Measurements from ENCODE around the gene MUC4.

MUC4 gene

DNA sequence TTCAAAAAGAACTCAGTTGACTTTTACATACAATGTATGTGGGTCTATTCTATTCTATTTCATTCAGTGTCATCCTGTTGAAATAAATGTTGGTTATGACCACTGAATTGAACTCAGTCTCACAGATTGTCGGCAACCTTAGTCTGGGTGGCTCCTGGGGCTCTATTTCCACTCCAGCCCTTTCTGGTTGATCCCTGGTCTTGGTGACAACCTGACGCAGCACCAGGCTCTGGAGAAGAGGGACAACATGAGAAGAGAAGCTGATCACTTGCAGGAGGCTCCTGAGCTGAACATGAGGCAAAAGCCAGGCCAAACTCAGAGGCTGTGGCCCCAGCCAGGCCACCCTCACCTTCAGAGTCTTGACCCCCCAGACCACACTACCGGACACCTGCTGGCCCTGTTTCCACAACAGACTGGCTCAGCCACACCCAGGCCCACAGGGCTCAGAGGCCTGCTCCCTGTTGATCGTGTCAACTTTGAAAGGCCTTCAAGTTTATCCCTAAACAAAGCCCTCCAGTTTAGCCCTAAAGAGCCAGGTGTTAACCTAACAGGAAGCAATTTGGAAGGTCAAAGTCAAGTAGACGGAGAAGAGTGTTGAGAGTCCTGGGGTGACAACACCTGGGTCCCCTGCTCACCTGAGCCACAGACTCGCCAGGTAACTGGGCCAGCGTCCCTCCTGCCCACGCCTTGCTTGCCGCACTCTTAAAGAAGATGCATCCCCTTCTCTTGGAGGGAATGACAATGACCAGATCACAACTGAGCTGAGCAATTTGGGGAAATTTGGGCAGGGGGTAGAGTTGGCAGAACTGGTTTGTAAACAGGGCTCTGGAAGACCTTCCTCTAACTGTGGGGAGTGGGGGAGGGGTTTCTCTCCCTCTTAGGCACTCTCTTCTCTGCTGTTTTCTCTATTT is 106.4 kb downstream of the MUC4 start:
- intact Hi-C loops (cut with DNase I; ENCODE audit: low total_unique reads), result no loop called here
- peaks cover 21 to 24% (median 23%) of the 10 kb centered on the region in 3 donors for H3K36me3 ChIP-seq
- H3K9me3 ChIP-seq, result no peaks in the 10 kb centered on the region
- H3K4me3 ChIP-seq, result no peak overlapping the region
- no peaks in the 10 kb centered on the region for H3K27me3 ChIP-seq
- H3K4me1 ChIP-seq, result no peaks in the 10 kb centered on the region
- TF ChIP-seq, protein P1, sequence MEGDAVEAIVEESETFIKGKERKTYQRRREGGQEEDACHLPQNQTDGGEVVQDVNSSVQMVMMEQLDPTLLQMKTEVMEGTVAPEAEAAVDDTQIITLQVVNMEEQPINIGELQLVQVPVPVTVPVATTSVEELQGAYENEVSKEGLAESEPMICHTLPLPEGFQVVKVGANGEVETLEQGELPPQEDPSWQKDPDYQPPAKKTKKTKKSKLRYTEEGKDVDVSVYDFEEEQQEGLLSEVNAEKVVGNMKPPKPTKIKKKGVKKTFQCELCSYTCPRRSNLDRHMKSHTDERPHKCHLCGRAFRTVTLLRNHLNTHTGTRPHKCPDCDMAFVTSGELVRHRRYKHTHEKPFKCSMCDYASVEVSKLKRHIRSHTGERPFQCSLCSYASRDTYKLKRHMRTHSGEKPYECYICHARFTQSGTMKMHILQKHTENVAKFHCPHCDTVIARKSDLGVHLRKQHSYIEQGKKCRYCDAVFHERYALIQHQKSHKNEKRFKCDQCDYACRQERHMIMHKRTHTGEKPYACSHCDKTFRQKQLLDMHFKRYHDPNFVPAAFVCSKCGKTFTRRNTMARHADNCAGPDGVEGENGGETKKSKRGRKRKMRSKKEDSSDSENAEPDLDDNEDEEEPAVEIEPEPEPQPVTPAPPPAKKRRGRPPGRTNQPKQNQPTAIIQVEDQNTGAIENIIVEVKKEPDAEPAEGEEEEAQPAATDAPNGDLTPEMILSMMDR (IDR thresholded peaks at IDR 0.05), result no peak
- H3K27ac ChIP-seq, result no peak overlapping the region
- DNase-seq, result no peak

DNA sequence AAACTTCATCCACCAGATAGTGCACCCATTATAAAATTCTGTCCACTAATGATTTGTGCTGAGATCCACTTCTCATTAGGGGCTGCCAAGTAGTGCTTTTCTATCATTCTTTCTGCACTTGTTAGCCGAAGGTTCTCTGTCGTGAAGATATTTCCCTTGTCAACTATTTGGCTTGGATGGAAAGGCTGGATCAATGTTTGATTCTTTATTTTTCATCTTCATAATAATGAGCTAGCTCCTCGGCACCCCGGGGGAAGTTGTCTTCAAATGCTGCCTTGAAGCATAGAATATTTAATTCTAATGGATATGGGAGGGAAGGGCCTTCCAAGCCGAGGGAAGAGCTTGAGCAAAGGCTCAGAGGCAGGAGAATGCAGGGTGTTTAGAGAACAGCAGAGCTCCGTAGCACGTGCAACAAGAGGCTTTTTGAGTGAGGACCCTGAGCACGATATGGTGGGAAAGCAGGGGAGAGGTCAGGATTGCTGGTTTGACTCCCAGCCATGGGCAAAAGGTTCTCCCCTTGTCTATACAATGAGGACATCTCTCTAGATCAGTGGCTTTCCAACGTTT is 107.2 kb downstream of the MUC4 start:
- intact Hi-C loops (cut with DNase I; ENCODE audit: low total_unique reads), result no loop called here
- no peaks in the 10 kb centered on the region for H3K27me3 ChIP-seq
- H3K4me3 ChIP-seq, result no peak overlapping the region
- no peaks in the 10 kb centered on the region for H3K9me3 ChIP-seq
- DNase-seq, result no peak
- H3K4me1 ChIP-seq, result no peaks in the 10 kb centered on the region
- peaks cover 15 to 17% (median 16%) of the 10 kb centered on the region in 3 donors for H3K36me3 ChIP-seq
- no peak overlapping the region for H3K27ac ChIP-seq
- TF ChIP-seq, protein P1 (IDR thresholded peaks at IDR 0.05), result no peak

GRCh38 chr3:195703776-195704175 is 108.0 kb downstream of the MUC4 start:
- Histone ChIP-seq H3K4me3 (no peak overlapping the region), H3K27ac (no peak overlapping the region), H3K4me1 (no peaks in the 10 kb centered on the region), H3K27me3 (no peaks in the 10 kb centered on the region), H3K9me3 (no peaks in the 10 kb centered on the region), H3K36me3 (peaks cover 8 to 13% (median 8%) of the 10 kb centered on the region in 3 donors)
- intact Hi-C loops (cut with DNase I; ENCODE audit: low total_unique reads), result no loop called here
- DNase-seq, result no peak
- TF ChIP-seq, protein P1 (IDR thresholded peaks at IDR 0.05), result no peak

- H3K36me3 ChIP-seq, result peaks cover 0 to 18% (median 11%) of the 10 kb centered on the region in 3 donors
- TF ChIP-seq, protein P1 (IDR thresholded peaks at IDR 0.05), result no peak
- no peaks in the 10 kb centered on the region for H3K9me3 ChIP-seq
- no peak for DNase-seq
- no peak overlapping the region for H3K27ac ChIP-seq
- H3K4me3 ChIP-seq, result no peak overlapping the region
- H3K27me3 ChIP-seq, result no peaks in the 10 kb centered on the region
- intact Hi-C loops (cut with DNase I; ENCODE audit: low total_unique reads), result no loop called here
- H3K4me1 ChIP-seq, result no peaks in the 10 kb centered on the region
These were observed 110.5 kb downstream of the MUC4 start for GRCh38 chr3:195701042-195701915.

- Histone ChIP-seq H3K27ac (no peak overlapping the region), H3K36me3 (peaks cover 0 to 19% (median 12%) of the 10 kb centered on the region in 3 donors), H3K27me3 (no peaks in the 10 kb centered on the region), H3K4me1 (no peaks in the 10 kb centered on the region), H3K4me3 (no peak overlapping the region), H3K9me3 (no peaks in the 10 kb centered on the region)
- intact Hi-C loops (cut with DNase I; ENCODE audit: low total_unique reads), result no loop called here
- no peak for DNase-seq
- TF ChIP-seq, protein P1 (IDR thresholded peaks at IDR 0.05), result no peak
These were observed 111.4 kb downstream of the MUC4 start for GRCh38 chr3:195700319-195700718.

All from tibial artery (tissue), 4 donors.